Liver (tissue), 9 donors: Measurements from ENCODE around the gene TACR3. TPM values are rescaled to one million over a fixed set of nuclear protein-coding genes. Genes with fewer than 3 reads are reported as not detected.

Source experiments
- DNase-seq: peaks from one replicate; pipeline ENCODE4 v3.0.0-alpha.2; 2017; ENCODE audit warnings: low spot score
- H3K27ac ChIP-seq, 2 donors: one replicate each; pipeline ENCODE4 v1.7.0; 2013; ENCODE audit warnings: inconsistent platforms in 2 of 2, low read length in 2 of 2, control low read depth in 1 of 2, low read depth in 1 of 2, mild to moderate bottlenecking in 1 of 2
- H3K27me3 ChIP-seq, 4 donors: one replicate each; pipeline versions ENCODE4 v1.6.1 to v1.7.0; 2013; ENCODE audit warnings: low read length in 3 of 4, inconsistent platforms in 1 of 4, mild to moderate bottlenecking in 1 of 4, moderate library complexity in 1 of 4; ENCODE audit not compliant: control insufficient read depth in 4 of 4, insufficient read depth in 4 of 4
- H3K36me3 ChIP-seq, 4 donors: one replicate each; pipeline versions ENCODE4 v1.6.1 to v1.7.0; 2013; ENCODE audit warnings: low read length in 3 of 4, mild to moderate bottlenecking in 3 of 4, low read depth in 1 of 4, moderate library complexity in 1 of 4; ENCODE audit not compliant: control insufficient read depth in 4 of 4, insufficient read depth in 3 of 4
- H3K4me1 ChIP-seq, 4 donors: one replicate each; pipeline versions ENCODE4 v1.6.1 to v1.7.0; 2013; ENCODE audit warnings: low read length in 3 of 4, mild to moderate bottlenecking in 3 of 4, moderate library complexity in 1 of 4; ENCODE audit not compliant: control insufficient read depth in 4 of 4, insufficient read depth in 4 of 4
- H3K4me3 ChIP-seq, 3 donors: one replicate each; pipeline versions ENCODE4 v1.6.1 to v1.7.0; 2013; ENCODE audit warnings: low read length in 3 of 3, control low read depth in 1 of 3, low read depth in 1 of 3, mild to moderate bottlenecking in 1 of 3
- H3K9ac ChIP-seq, 2 donors: one replicate each; pipeline ENCODE4 v1.7.0; 2013; ENCODE audit warnings: low read length in 2 of 2, mild to moderate bottlenecking in 2 of 2, moderate library complexity in 2 of 2, control low read depth in 1 of 2, low read depth in 1 of 2
- H3K9me3 ChIP-seq, 4 donors: one replicate each; pipeline versions ENCODE4 v1.6.1 to v1.7.0; 2013; ENCODE audit warnings: low read length in 3 of 4; ENCODE audit not compliant: control insufficient read depth in 4 of 4
- CTCF ChIP-seq: fragments of 150-350 bp; IDR thresholded peaks from 2 replicates; pipeline ENCODE4 v1.5.1; 2017; ENCODE audit warnings: improper control_type of control experiment, low read depth, low read length; ENCODE audit not compliant: missing input control
- EGR1 ChIP-seq, 2 donors: IDR thresholded peaks; 2 replicates each; pipeline ENCODE4 v1.6.1; 2016 to 2018; ENCODE audit warnings: antibody characterized with exemption in 2 of 2, low read depth in 2 of 2
- FOXA1 ChIP-seq: IDR thresholded peaks from 2 replicates; pipeline ENCODE4 v1.6.1; 2016; ENCODE audit warnings: antibody characterized with exemption
- GABPA ChIP-seq, 2 donors: IDR thresholded peaks in 1 of 2; conservative IDR thresholded peaks in 1 of 2; 2 replicates each; pipeline ENCODE4 v1.6.1; 2016; ENCODE audit warnings: antibody characterized with exemption in 2 of 2, mild to moderate bottlenecking in 1 of 2, moderate library complexity in 1 of 2
- HNF4A ChIP-seq, 2 donors: conservative IDR thresholded peaks; 2 replicates each; pipeline ENCODE4 v1.6.1; 2016; ENCODE audit warnings: antibody characterized with exemption in 2 of 2, mild to moderate bottlenecking in 2 of 2
- HNF4G ChIP-seq: IDR thresholded peaks from 2 replicates; pipeline ENCODE4 v1.6.1; 2016; ENCODE audit warnings: antibody characterized with exemption
- JUND ChIP-seq, 2 donors: IDR thresholded peaks; 2 replicates each; pipeline ENCODE4 v1.6.1; 2016; ENCODE audit warnings: antibody characterized with exemption in 2 of 2
- MAX ChIP-seq: IDR thresholded peaks from 2 replicates; pipeline ENCODE4 v1.6.1; 2016; ENCODE audit warnings: antibody characterized with exemption
- NR2F2 ChIP-seq: IDR thresholded peaks from 2 replicates; pipeline ENCODE4 v1.6.1; 2016; ENCODE audit warnings: antibody characterized with exemption
- RAD21 ChIP-seq, 2 donors: IDR thresholded peaks; 2 replicates each; pipeline ENCODE4 v1.6.1; 2016; ENCODE audit warnings: antibody characterized with exemption in 2 of 2, mild to moderate bottlenecking in 2 of 2
- RXRA ChIP-seq, 2 donors: IDR thresholded peaks; 2 replicates each; pipeline ENCODE4 v1.6.1; 2017 to 2018; ENCODE audit warnings: antibody characterized with exemption in 2 of 2, mild to moderate bottlenecking in 1 of 2
- SP1 ChIP-seq: IDR thresholded peaks from 2 replicates; pipeline ENCODE4 v1.6.1; 2018; ENCODE audit warnings: antibody characterized with exemption, mild to moderate bottlenecking
- TAF1 ChIP-seq: conservative IDR thresholded peaks from 2 replicates; pipeline ENCODE4 v1.6.1; 2016; ENCODE audit warnings: antibody characterized with exemption, mild to moderate bottlenecking
- YY1 ChIP-seq: IDR thresholded peaks from 2 replicates; pipeline ENCODE4 v1.6.1; 2016; ENCODE audit warnings: antibody characterized with exemption, mild to moderate bottlenecking
- ZBTB33 ChIP-seq: IDR thresholded peaks from 2 replicates; pipeline ENCODE4 v1.6.1; 2016; ENCODE audit warnings: antibody characterized with exemption
- WGBS: extraction: QIAGEN DNeasy Blood & Tissue Kit; methylation state at CpG from one replicate; pipeline ENCODE4 v1.1.7; 2013; 5-methylcytosine and 5-hydroxymethylcytosine counted together
- polyA plus RNA-seq, 2 donors: library from polyadenylated mRNA; stranded (reverse) in 1 of 2; unstranded in 1 of 2; fragments of 200-250 nt in 1 of 2; fragments of >200 nt in 1 of 2; fragmentation: Nextera tagmentation in 1 of 2; extraction: Ambion mirVana in 1 of 2; gene quantifications; one replicate each; pipeline versions ENCODE4 v1.2.1 to v1.2.3, GENCODE V29; 2013 to 2015
- total RNA-seq, 2 donors: library from RNA; depleted of rRNA; stranded (reverse); fragments of >200 nt; gene quantifications; one replicate each; pipeline ENCODE4 v1.2.3, GENCODE V29; 2014
- donor health status: healthy.
- donor health status: healthy.
- donor health status: healthy.
- donor health status: healthy.
- donor health status: healthy.

The TACR3 gene
- total RNA-seq (not detected), polyA plus RNA-seq (not detected)

GRCh38 chr4:103719830-103720207 is at the start of gene TACR3:
Gene TACR3, minus strand, starts transcription at chr4:103719985. Its CDS starts 310 bp downstream, at chr4:103719675.
- no peak within 1 kb of the TSS for H3K4me3 ChIP-seq
- no peaks in the 10 kb centered on the region for H3K9me3 ChIP-seq
- DNase-seq: no peak
- TF ChIP-seq GABPA (IDR thresholded peaks at IDR 0.05 in 1 of 2, conservative IDR thresholded peaks at IDR 0.05 in 1 of 2): no peak
- TF ChIP-seq CTCF: no peak
- no peak for TF ChIP-seq HNF4G
- TF ChIP-seq JUND (IDR thresholded peaks at IDR 0.05): no peak
- no peak for TF ChIP-seq TAF1
- no peak for TF ChIP-seq HNF4A (conservative IDR thresholded peaks at IDR 0.05)
- no peak for TF ChIP-seq SP1
- TF ChIP-seq RXRA (IDR thresholded peaks at IDR 0.05): no peak
- TF ChIP-seq ZBTB33: no peak
- TF ChIP-seq FOXA1: no peak
- TF ChIP-seq YY1: no peak
- no peak for TF ChIP-seq MAX
- 5% methylated on average over 20 of the region's 20 CpGs for WGBS
- H3K9ac ChIP-seq: no peak within 1 kb of the TSS
- no peak within 1 kb of the TSS for H3K27ac ChIP-seq
- H3K4me1 ChIP-seq: no peaks in the 10 kb centered on the region
- no peaks in the 10 kb centered on the region for H3K36me3 ChIP-seq
- no peaks in the 10 kb centered on the region for H3K27me3 ChIP-seq

GRCh38 chr4:103757631-103758030 is 37.8 kb upstream of the TACR3 start:
- H3K9ac ChIP-seq: no peak overlapping the region
- no peaks in the 10 kb centered on the region for H3K27me3 ChIP-seq
- H3K36me3 ChIP-seq: no peaks in the 10 kb centered on the region
- no peaks in the 10 kb centered on the region for H3K9me3 ChIP-seq
- TF ChIP-seq RAD21 (IDR thresholded peaks at IDR 0.05): no peak
- TF ChIP-seq YY1: no peak
- TF ChIP-seq MAX: no peak
- TF ChIP-seq EGR1 (IDR thresholded peaks at IDR 0.05; ENCODE audit: low read depth in 2 of 2): no peak
- no peak for TF ChIP-seq ZBTB33
- no peak for TF ChIP-seq SP1
- no peak for TF ChIP-seq NR2F2
- H3K4me1 ChIP-seq: no peaks in the 10 kb centered on the region
- WGBS: 67% methylated on average over 2 of the region's 2 CpGs
- DNase-seq: no peak
- H3K4me3 ChIP-seq: no peak overlapping the region
- H3K27ac ChIP-seq: no peak overlapping the region
